Measurements from ENCODE around the gene SNRPA1.

The SNRPA1 gene

GRCh38 chr15:101242160-101242998, 52.7 kb downstream of the SNRPA1 start:
- peak; percentile 16 for DNase-seq (ENCODE audit: low read depth)

- DNase-seq (ENCODE audit: low read depth) = no peak
These were observed 54.7 kb downstream of the SNRPA1 start for GRCh38 chr15:101240358-101240757.

GRCh38 chr15:101239724-101240136, 55.3 kb downstream of the SNRPA1 start:
- no peak for DNase-seq (ENCODE audit: low read depth)

GRCh38 chr15:101237251-101237650, 57.8 kb downstream of the SNRPA1 start:
- DNase-seq (ENCODE audit: low read depth) = no peak

GRCh38 chr15:101233651-101234280, 61.3 kb downstream of the SNRPA1 start:
- DNase-seq (ENCODE audit: low read depth) = no peak

- no peak for DNase-seq (ENCODE audit: low read depth)
These were observed 62.4 kb downstream of the SNRPA1 start for GRCh38 chr15:101232677-101233076.
